Left hindlimb (tissue), 1 donor: ENCODE measurements around the gene SRP19.
"Not testable (repeated sequence)": the region's sequence is repeated elsewhere in the genome, so short reads cannot be mapped to it uniquely, and the experiment has no call there.

ENCODE experiments used
- DNase-seq: peaks from one replicate; pipeline ENCODE4 v3.0.0-alpha.2; 2018

SRP19 gene

GRCh38 chr5:112860929-112861637 lies at the start of gene SRP19:
Gene SRP19 (plus strand): TSS chr5:112861287. CDS start chr5:112861377, 90 bp downstream.
- peak; percentile 96 for DNase-seq

GRCh38 chr5:112812549-112812948 lies 48.5 kb upstream of the SRP19 start:
- no peak for DNase-seq

- no peak for DNase-seq
Observed at GRCh38 chr5:112820246-112820645, 40.8 kb upstream of the SRP19 start.

- no peak for DNase-seq
Observed at GRCh38 chr5:112822456-112822855, 38.6 kb upstream of the SRP19 start.

GRCh38 chr5:112823181-112823580 lies 37.9 kb upstream of the SRP19 start:
- DNase-seq, result no peak

- no peak for DNase-seq
Observed at GRCh38 chr5:112823656-112824055, 37.4 kb upstream of the SRP19 start.

- no peak for DNase-seq
Observed at GRCh38 chr5:112824197-112824596, 36.9 kb upstream of the SRP19 start.

- DNase-seq, result no peak
Observed at GRCh38 chr5:112830378-112830777, 30.7 kb upstream of the SRP19 start.

GRCh38 chr5:112833971-112834370 lies 27.1 kb upstream of the SRP19 start:
- DNase-seq, result no peak

GRCh38 chr5:112844489-112844888 lies 16.6 kb upstream of the SRP19 start:
- DNase-seq, result no peak

GRCh38 chr5:112846556-112846955 lies 14.5 kb upstream of the SRP19 start:
- DNase-seq, result no peak

- no peak for DNase-seq
Observed at GRCh38 chr5:112847306-112847705, 13.8 kb upstream of the SRP19 start.

- DNase-seq, result no peak
Observed at GRCh38 chr5:112848116-112848811, 12.8 kb upstream of the SRP19 start.

GRCh38 chr5:112849912-112850311 lies 11.2 kb upstream of the SRP19 start:
- DNase-seq, result no peak

GRCh38 chr5:112854651-112855050 lies 6.4 kb upstream of the SRP19 start:
- DNase-seq, result no peak

- DNase-seq, result no peak
Observed at GRCh38 chr5:112857866-112858265, 3.2 kb upstream of the SRP19 start.

GRCh38 chr5:112860571-112860928 lies 537 bp upstream of the SRP19 start:
- DNase-seq, result not testable (repeated sequence)

GRCh38 chr5:112861638-112861985 lies 525 bp downstream of the SRP19 start:
- DNase-seq, result no peak

- no peak for DNase-seq
Observed at GRCh38 chr5:112862085-112862484, 998 bp downstream of the SRP19 start.

GRCh38 chr5:112863549-112863948 lies 2.5 kb downstream of the SRP19 start:
- DNase-seq, result no peak

GRCh38 chr5:112865128-112865527 lies 4.0 kb downstream of the SRP19 start:
- DNase-seq, result no peak

GRCh38 chr5:112866739-112867138 lies 5.7 kb downstream of the SRP19 start:
- no peak for DNase-seq

- DNase-seq, result no peak
Observed at GRCh38 chr5:112867411-112867810, 6.3 kb downstream of the SRP19 start.

GRCh38 chr5:112869948-112870347 lies 8.9 kb downstream of the SRP19 start:
- no peak for DNase-seq

GRCh38 chr5:112870966-112871365 lies 9.9 kb downstream of the SRP19 start:
- no peak for DNase-seq
